Memory B cell (primary cell): Measurements from ENCODE around the gene CNTNAP3B.
"Not testable (repeated sequence)": the region's sequence is repeated elsewhere in the genome, so short reads cannot be mapped to it uniquely, and the experiment has no call there.

Experiments used
- ATAC-seq: fragments of 150-1000 bp; cut with Tn5 transposase; 2 replicates; pipeline ENCODE4 v1.10.0; 2021; ENCODE audit warnings: low read depth, mild to moderate bottlenecking, moderate library complexity
- DNase-seq, 2 donors: peaks; one replicate each; pipeline ENCODE4 v3.0.0; 2022; ENCODE audit warnings: low spot score in 2 of 2
- H3K27ac Mint-ChIP-seq: one replicate; pipeline ENCODE4 v1.8.0; 2022; ENCODE audit warnings: mild to moderate bottlenecking, moderate library complexity, mixed read lengths
- H3K27me3 Mint-ChIP-seq: one replicate; pipeline ENCODE4 v1.8.0; 2022; ENCODE audit warnings: mixed read lengths
- H3K36me3 Mint-ChIP-seq: one replicate; pipeline ENCODE4 v1.8.0; 2022; ENCODE audit warnings: mild to moderate bottlenecking, mixed read lengths
- H3K4me1 Mint-ChIP-seq: one replicate; pipeline ENCODE4 v1.8.0; 2022; ENCODE audit warnings: mixed read lengths
- H3K4me3 Mint-ChIP-seq: one replicate; pipeline ENCODE4 v1.8.0; 2022; ENCODE audit warnings: mild to moderate bottlenecking, moderate library complexity, mixed read lengths
- H3K9me3 Mint-ChIP-seq: one replicate; pipeline ENCODE4 v1.8.0; 2022; ENCODE audit warnings: mixed read lengths

The CNTNAP3B gene

DNA sequence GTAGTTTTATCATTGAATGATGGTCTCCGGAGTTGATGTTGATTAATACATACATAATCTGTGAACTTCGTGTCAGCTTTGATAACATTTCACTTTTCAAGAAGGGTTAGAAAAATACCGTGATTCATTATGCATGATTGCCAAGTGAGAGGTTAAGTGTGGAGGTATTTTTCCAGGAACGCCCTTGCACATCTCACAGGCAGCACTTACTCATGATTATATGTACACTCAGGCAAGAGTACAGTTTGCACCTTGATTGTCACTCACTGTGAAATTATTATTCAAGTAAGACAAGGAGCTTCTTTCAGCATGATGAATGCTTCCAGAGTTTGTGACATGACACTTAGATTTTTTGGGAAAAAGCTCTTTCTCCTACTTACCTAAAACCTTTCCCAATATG lies 223.7 kb downstream of the CNTNAP3B start:
- not testable (repeated sequence) for H3K4me1 Mint-ChIP-seq, H3K4me3 Mint-ChIP-seq, H3K9me3 Mint-ChIP-seq, H3K36me3 Mint-ChIP-seq, ATAC-seq, H3K27me3 Mint-ChIP-seq, DNase-seq, H3K27ac Mint-ChIP-seq

DNA sequence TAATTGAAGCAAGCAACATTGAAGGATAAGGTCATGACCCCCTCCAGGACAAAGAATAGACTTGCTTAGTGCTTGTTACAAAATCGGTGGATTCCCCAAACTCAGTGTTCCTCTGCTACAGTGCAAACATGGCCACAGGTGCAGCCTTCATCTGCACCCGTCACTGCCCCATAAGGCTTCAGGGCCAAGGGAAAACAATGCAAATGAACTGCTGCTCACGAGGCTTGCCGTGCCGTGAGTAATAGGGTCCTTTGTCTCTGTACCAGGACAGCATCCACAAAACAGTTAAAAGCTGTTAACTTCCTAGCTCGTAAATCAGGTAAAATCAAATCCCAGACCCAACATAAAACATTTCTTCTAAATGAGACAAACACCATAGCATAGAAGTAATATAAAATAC lies 226.5 kb downstream of the CNTNAP3B start:
- not testable (repeated sequence) for H3K36me3 Mint-ChIP-seq, ATAC-seq, H3K4me3 Mint-ChIP-seq, H3K9me3 Mint-ChIP-seq, H3K4me1 Mint-ChIP-seq, H3K27me3 Mint-ChIP-seq, H3K27ac Mint-ChIP-seq, DNase-seq

- not testable (repeated sequence) for H3K27ac Mint-ChIP-seq, DNase-seq, H3K36me3 Mint-ChIP-seq, H3K4me1 Mint-ChIP-seq, ATAC-seq, H3K4me3 Mint-ChIP-seq, H3K9me3 Mint-ChIP-seq, H3K27me3 Mint-ChIP-seq
These were observed 230.4 kb downstream of the CNTNAP3B start for GRCh38 chr9:41898720-41899343.

DNA sequence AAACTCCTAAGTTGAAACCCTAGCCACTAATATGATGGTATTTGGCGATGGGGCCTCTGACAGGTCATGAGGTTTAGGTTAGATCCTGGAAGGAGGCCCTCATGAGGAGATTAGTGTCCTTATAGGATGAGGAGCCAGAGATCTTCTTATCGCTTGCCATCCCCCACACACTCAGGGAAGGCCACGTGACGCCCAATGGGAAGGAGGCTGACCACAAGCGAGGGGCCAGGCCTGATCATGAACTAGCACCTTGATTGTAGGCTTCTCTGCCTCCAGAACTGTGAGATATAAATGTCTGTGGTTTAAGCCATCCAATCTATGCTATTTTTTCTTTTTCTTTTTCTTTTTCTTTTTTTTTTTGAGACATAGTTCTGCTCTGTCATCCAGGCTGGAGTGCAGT lies 254.7 kb downstream of the CNTNAP3B start:
- H3K9me3 Mint-ChIP-seq, H3K27me3 Mint-ChIP-seq, ATAC-seq, DNase-seq, H3K36me3 Mint-ChIP-seq, H3K4me1 Mint-ChIP-seq, H3K4me3 Mint-ChIP-seq, H3K27ac Mint-ChIP-seq: not testable (repeated sequence)

GRCh38 chr9:41855422-41855821 lies 273.8 kb downstream of the CNTNAP3B start:
- H3K36me3 Mint-ChIP-seq, H3K4me1 Mint-ChIP-seq, DNase-seq, ATAC-seq, H3K27ac Mint-ChIP-seq, H3K27me3 Mint-ChIP-seq, H3K9me3 Mint-ChIP-seq, H3K4me3 Mint-ChIP-seq: not testable (repeated sequence)

DNA sequence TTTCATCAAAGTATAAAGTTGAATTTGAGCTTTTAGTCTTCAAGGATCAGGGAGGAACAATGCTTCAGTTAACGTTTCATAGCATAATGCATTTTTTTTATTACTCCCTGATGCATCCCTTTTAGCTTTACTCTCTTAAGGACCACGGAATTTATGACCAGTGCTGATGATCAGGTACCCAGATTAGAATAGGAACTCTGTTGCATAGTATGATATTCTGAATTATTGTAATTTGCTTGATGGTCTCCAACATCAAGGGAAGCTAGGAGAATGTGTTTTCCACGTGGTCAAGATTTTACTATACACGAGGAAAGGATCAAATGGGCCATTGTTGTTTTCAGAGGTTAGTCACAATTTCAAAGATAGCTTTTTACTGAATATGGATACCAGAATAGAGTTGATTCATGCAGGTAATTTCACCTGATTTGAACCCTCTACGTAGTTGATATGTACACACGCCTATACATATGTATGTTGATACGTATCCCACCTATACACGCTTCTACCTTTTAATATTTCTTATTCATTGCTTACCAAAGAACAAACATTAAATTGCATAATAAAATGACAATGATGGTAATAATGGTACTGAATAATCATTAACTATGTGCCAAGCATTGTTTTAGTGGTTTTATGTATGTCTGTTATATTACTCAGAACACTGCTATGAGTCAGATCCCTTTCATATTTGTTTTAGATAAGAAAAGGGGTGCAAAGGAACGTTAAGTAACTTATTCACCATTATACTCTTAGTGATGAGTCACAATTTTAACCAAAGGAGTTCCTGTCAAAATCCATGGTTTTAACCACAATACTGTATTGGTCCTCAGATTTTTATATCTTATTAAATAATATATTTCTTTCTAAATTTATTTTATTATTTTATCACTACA lies 277.1 kb downstream of the CNTNAP3B start:
- H3K9me3 Mint-ChIP-seq, H3K27ac Mint-ChIP-seq, ATAC-seq, H3K36me3 Mint-ChIP-seq, H3K4me1 Mint-ChIP-seq, DNase-seq, H3K27me3 Mint-ChIP-seq, H3K4me3 Mint-ChIP-seq: not testable (repeated sequence)

GRCh38 chr9:41847829-41848228 lies 281.4 kb downstream of the CNTNAP3B start:
- DNase-seq, H3K9me3 Mint-ChIP-seq, H3K4me3 Mint-ChIP-seq, ATAC-seq, H3K27me3 Mint-ChIP-seq, H3K36me3 Mint-ChIP-seq, H3K4me1 Mint-ChIP-seq, H3K27ac Mint-ChIP-seq: not testable (repeated sequence)
